ENCODE results near the gene JARID2. TPM values are rescaled to one million over a fixed set of nuclear protein-coding genes. Genes with fewer than 3 reads are reported as not detected.

The JARID2 gene
- total RNA-seq, 1 donor from 2014 or later: 12.5 TPM

DNA sequence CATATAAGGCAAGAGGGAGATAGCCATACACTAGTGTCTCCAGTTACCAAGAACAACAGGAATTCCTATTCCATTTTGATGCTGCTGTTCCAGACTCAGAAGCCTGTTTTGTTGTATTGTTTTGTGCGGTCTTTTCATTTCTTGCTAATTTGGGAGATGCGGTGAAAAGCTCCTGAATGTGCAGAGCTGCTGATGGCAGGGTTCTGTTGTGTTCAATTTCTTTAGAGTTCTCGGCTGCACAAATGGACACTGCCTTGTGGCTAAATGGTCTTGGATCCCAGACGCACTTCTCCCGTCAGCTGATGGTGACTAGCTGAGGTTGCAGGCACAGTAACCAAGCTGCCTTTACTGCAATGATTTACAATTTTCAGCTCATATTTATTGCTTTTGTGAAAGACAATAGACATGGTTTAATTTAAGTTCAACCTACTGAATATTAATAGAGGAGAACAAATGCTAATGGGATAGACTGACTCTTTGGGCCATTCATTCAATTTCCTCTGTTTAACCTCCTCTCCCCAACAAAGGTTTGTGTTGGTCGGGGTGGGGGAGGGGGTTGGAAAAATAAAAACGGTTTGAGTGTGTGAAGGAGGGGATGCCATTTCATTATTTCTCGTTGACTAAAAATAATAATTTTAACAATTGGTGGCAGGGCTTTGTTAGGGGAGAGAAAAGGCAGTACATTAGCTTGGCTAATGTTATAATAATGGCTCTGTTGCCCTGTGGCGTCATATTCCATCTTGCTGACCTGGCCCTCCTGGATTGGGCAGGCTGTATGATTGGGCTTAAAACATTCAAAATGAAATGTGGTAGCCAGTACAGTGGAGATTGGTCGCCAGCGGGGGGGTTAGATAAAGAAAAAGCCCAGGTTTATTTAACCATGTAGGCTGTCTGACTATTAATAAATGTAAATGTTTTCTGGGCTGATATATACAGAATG lies 159.5 kb downstream of the JARID2 start:
- no peaks in the 10 kb centered on the region for H3K27me3 Mint-ChIP-seq (ENCODE audit: unreplicated experiment)
- H3K9me3 Mint-ChIP-seq (ENCODE audit: unreplicated experiment): no peaks in the 10 kb centered on the region
- H3K36me3 Mint-ChIP-seq (ENCODE audit: unreplicated experiment): no peaks in the 10 kb centered on the region
- H3K27ac Mint-ChIP-seq (ENCODE audit: unreplicated experiment): no peak overlapping the region
- DNase-seq (ENCODE audit: extremely low spot score, unreplicated experiment): no peak
- TF ChIP-seq CTCF (IDR thresholded peaks at IDR 0.05): no peak
- H3K4me1 Mint-ChIP-seq (ENCODE audit: unreplicated experiment): peaks cover 24% of the 10 kb centered on the region
- no peak overlapping the region for H3K4me3 Mint-ChIP-seq (ENCODE audit: unreplicated experiment)

DNA sequence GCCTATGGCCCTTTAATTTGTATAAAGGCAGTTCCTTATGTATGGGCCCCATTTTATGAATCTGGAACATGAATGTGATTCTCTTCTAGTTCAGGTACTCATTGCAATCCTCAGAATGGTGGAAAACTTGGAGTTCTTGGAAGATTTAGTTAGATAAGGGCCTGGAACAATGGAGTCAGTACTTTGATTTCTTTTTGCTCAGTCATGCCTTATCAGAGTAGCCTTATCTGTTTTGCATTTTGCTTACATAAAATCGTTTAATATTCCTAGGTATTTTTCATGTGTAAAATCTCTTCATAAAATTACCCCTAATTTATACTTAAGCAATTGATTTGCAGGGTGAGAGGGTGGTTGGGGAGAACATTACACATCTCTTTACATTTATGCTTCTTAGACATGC lies 160.6 kb downstream of the JARID2 start:
- Mint-ChIP-seq H3K27ac (ENCODE audit: unreplicated experiment) (no peak overlapping the region), H3K4me1 (ENCODE audit: unreplicated experiment) (peaks cover 18% of the 10 kb centered on the region), H3K27me3 (ENCODE audit: unreplicated experiment) (no peaks in the 10 kb centered on the region), H3K9me3 (ENCODE audit: unreplicated experiment) (no peaks in the 10 kb centered on the region), H3K36me3 (ENCODE audit: unreplicated experiment) (peaks cover 1% of the 10 kb centered on the region), H3K4me3 (ENCODE audit: unreplicated experiment) (no peak overlapping the region)
- no peak for DNase-seq (ENCODE audit: extremely low spot score, unreplicated experiment)
- TF ChIP-seq CTCF (IDR thresholded peaks at IDR 0.05): no peak

GRCh38 chr6:15408008-15408407 lies 162.1 kb downstream of the JARID2 start:
- H3K36me3 Mint-ChIP-seq (ENCODE audit: unreplicated experiment): peaks cover 4% of the 10 kb centered on the region
- H3K27ac Mint-ChIP-seq (ENCODE audit: unreplicated experiment): no peak overlapping the region
- peaks cover 9% of the 10 kb centered on the region for H3K4me1 Mint-ChIP-seq (ENCODE audit: unreplicated experiment)
- H3K27me3 Mint-ChIP-seq (ENCODE audit: unreplicated experiment): no peaks in the 10 kb centered on the region
- no peaks in the 10 kb centered on the region for H3K9me3 Mint-ChIP-seq (ENCODE audit: unreplicated experiment)
- no peak for DNase-seq (ENCODE audit: extremely low spot score, unreplicated experiment)
- TF ChIP-seq CTCF (IDR thresholded peaks at IDR 0.05): no peak
- no peak overlapping the region for H3K4me3 Mint-ChIP-seq (ENCODE audit: unreplicated experiment)

- Mint-ChIP-seq H3K36me3 (ENCODE audit: unreplicated experiment) (peaks cover 4% of the 10 kb centered on the region), H3K4me1 (ENCODE audit: unreplicated experiment) (peaks cover 16% of the 10 kb centered on the region), H3K27me3 (ENCODE audit: unreplicated experiment) (no peaks in the 10 kb centered on the region), H3K9me3 (ENCODE audit: unreplicated experiment) (no peaks in the 10 kb centered on the region), H3K4me3 (ENCODE audit: unreplicated experiment) (no peak overlapping the region), H3K27ac (ENCODE audit: unreplicated experiment) (no peak overlapping the region)
- no peak for TF ChIP-seq CTCF (IDR thresholded peaks at IDR 0.05)
- DNase-seq (ENCODE audit: extremely low spot score, unreplicated experiment): no peak
Observed at GRCh38 chr6:15408758-15409157, 162.9 kb downstream of the JARID2 start.

DNA sequence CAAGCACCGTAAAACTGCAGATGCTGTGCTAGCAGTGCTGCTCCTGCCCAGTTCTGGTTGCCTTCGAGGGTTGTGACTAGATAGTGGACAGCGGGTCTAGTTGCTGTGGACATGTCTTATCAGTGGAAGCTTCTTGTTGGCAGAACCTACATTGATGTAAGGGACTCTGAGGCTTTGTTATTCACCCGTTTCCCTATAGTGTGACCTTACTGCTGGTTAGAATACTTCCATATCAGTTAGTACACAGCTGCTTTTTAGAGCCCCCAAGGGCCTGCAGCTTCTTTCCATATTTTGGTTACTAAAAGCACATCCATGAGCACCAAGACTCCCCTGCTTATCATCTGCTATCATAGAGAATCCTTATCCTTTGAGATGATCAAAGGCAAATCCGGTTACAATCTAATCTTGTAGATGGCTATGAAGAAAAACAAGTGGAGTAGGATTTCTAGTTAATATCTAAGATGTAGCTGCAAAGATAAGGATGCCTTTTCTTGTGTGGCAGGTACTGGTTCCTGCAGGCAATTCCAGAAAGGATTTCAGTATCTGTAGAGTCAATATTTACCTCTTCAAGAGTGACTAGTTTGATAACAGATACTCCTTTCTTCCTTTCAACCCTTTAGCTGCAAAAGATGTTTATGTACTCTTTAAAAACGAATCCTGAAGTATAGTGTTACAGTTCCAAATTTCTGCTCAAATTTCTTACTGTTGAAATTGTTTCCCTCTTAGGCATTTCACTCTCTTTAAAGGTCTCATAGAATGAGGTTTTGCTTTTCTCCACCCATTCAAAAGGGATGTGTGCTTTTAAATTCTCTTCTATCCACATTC lies 163.6 kb downstream of the JARID2 start:
- DNase-seq (ENCODE audit: extremely low spot score, unreplicated experiment): no peak
- H3K36me3 Mint-ChIP-seq (ENCODE audit: unreplicated experiment): peaks cover 4% of the 10 kb centered on the region
- H3K9me3 Mint-ChIP-seq (ENCODE audit: unreplicated experiment): no peaks in the 10 kb centered on the region
- H3K4me1 Mint-ChIP-seq (ENCODE audit: unreplicated experiment): peaks cover 22% of the 10 kb centered on the region
- TF ChIP-seq CTCF (IDR thresholded peaks at IDR 0.05): no peak
- H3K27ac Mint-ChIP-seq (ENCODE audit: unreplicated experiment): no peak overlapping the region
- no peak overlapping the region for H3K4me3 Mint-ChIP-seq (ENCODE audit: unreplicated experiment)
- H3K27me3 Mint-ChIP-seq (ENCODE audit: unreplicated experiment): no peaks in the 10 kb centered on the region

All from osteocyte (in vitro differentiated cells).